ENCODE results near the gene SPATA17. TPM values are rescaled to one million over a fixed set of nuclear protein-coding genes. Genes with fewer than 3 reads are reported as not detected.

The SPATA17 gene
- total and polyA plus RNA-seq, 2 of the 13 experiments (the other 11 are each of a cell fraction or from before 2014, with no cell fraction given) = 0.48 to 1.7 TPM

DNA sequence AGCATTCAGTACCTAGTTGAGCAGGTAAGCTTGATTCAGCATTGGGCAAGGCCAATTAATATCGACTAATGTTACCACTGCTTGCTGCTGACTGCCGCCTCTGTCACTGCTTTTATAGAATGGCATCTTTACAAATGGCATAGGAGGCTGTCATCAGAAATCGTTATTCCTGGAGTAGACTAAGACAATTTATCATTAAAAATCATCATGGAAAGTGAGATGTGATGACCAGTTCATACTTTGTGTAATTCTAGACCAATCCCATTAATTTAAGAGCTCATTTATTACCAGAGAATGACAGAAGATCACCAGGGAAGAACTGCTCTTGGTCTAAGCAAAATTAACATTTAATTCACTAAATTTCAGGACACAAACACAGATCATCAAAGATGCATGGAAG, 254.0 kb downstream of the SPATA17 start:
- no peak for TF ChIP-seq ZNF713 (CRISPR knock-in tag; IDR thresholded peaks at IDR 0.05)
- no peak for TF ChIP-seq ZNF510 (CRISPR knock-in tag; IDR thresholded peaks at IDR 0.05; ENCODE audit: low read depth)
- no peak for TF ChIP-seq PRPF4 (IDR thresholded peaks at IDR 0.05; ENCODE audit: low read depth, low read length, poor library complexity, severe bottlenecking)
- TF ChIP-seq ZNF17 (CRISPR knock-in tag; IDR thresholded peaks at IDR 0.05) = no peak
- TF ChIP-seq FOXM1 (CRISPR knock-in tag; IDR thresholded peaks at IDR 0.05) = no peak
- no peak for TF ChIP-seq TFDP1 (CRISPR knock-in tag; IDR thresholded peaks at IDR 0.05; ENCODE audit: borderline replicate concordance)
- no peak for TF ChIP-seq AGO2 (optimal IDR thresholded peaks at IDR 0.05; ENCODE audit: low read depth, low read length)
- no peak for TF ChIP-seq SOX13 (IDR thresholded peaks at IDR 0.05)
- no peak for TF ChIP-seq SOX13 (CRISPR knock-in tag; conservative IDR thresholded peaks at IDR 0.05 in 1 of 2, IDR thresholded peaks at IDR 0.05 in 1 of 2)
- no peak for TF ChIP-seq ZSCAN21 (CRISPR knock-in tag; IDR thresholded peaks at IDR 0.05; ENCODE audit: borderline replicate concordance)
- TF ChIP-seq NFATC3 (CRISPR knock-in tag; IDR thresholded peaks at IDR 0.05) = no peak
- Histone ChIP-seq H3K4me1 (ENCODE audit: insufficient read depth, low read length) (no peaks in the 10 kb centered on the region), H2AFZ (ENCODE audit: low read length) (no peak overlapping the region), H3K79me2 (ENCODE audit: insufficient read depth, low read length) (no peaks in the 10 kb centered on the region), H3K27me3 (ENCODE audit: control insufficient read depth in 1 of 2, insufficient read depth in 2 of 2, low read length in 2 of 2) (no peaks in the 10 kb centered on the region), H3K9ac (ENCODE audit: insufficient read depth, low read depth, low read length) (no peak overlapping the region), H3K4me2 (ENCODE audit: low read depth, low read length) (no peak overlapping the region), H3K36me3 (replicated peaks in 1 of 2; ENCODE audit: control insufficient read depth in 1 of 2, insufficient read depth in 2 of 2, low read length in 2 of 2) (no peaks in the 10 kb centered on the region), H3K4me3 (replicated peaks in 1 of 3; ENCODE audit: insufficient read depth in 1 of 3, low read depth in 2 of 3, low read length in 3 of 3) (no peak overlapping the region), H3K27ac (ENCODE audit: extremely low read length, insufficient read depth, low read length) (no peak overlapping the region), H4K20me1 (ENCODE audit: insufficient read depth, low read length) (no peaks in the 10 kb centered on the region), H3K9me3 (ENCODE audit: low read length) (no peaks in the 10 kb centered on the region)
- no TSS peak for BruUV-seq (replicated peaks)
- DNase-seq (ENCODE audit: low spot score) (no peak), ATAC-seq (no peak), FAIRE-seq (no peak)
- in situ Hi-C loops (cut with HindIII; ENCODE audit: extremely low pct_ligation_motif_present, low pct_unique_long_range_greater_than_20kb) (no loop called here), intact Hi-C loops (cut with micrococcal nuclease; ENCODE audit: unreplicated experiment) (no loop called here)
- POLR2A ChIA-PET = no interaction called here
- CTCF ChIA-PET (ENCODE audit: low intra/inter-chr PET ratio, low total read pairs) = no interaction called here
- WGBS (ENCODE audit: low lambda C conversion rate) = 13% methylated on average over 3 of the region's 3 CpGs

Data from HepG2 (cell line).